H1 (cell line): ENCODE results near the gene CACNA1C. TPM values are rescaled to one million over a fixed set of nuclear protein-coding genes. Genes with fewer than 3 reads are reported as not detected.

ENCODE experiments used
- CTCF ChIA-PET: fragments of 300-600 bp; sonication (Branson Sonifier 250); formaldehyde crosslinking; loops from one replicate; lab custom pipeline; 2021; ENCODE audit not compliant: partially characterized antibody; lab: Charles Lee
- POLR2A ChIA-PET: fragments of 300-600 bp; sonication (Branson Sonifier 250); formaldehyde crosslinking; loops from one replicate; lab custom pipeline; 2021; ENCODE audit warnings: inconsistent platforms; ENCODE audit not compliant: partially characterized antibody; lab: Charles Lee
- DNase-seq, 2 experiments: peaks; one replicate each; pipeline versions ENCODE4 v3.0.0 to v3.0.0-alpha.2; 2010 to 2022; ENCODE audit warnings: low spot score in 2 of 2, low read depth in 1 of 2, mixed read lengths in 1 of 2
- FAIRE-seq: peaks from 2 replicates; lab custom pipeline; 2011; peaks lifted over from hg19 to GRCh38; lab: Jason Lieb, UNC
- H2AFZ ChIP-seq: 2 replicates; pipeline ENCODE4 v1.8.1; 2012; ENCODE audit warnings: low read length, inconsistent platforms
- H2AK5ac ChIP-seq: 2 replicates; pipeline ENCODE4 v1.6.1; 2013; ENCODE audit warnings: low read depth, low read length
- H2BK120ac ChIP-seq: replicated peaks from 2 replicates; pipeline ENCODE3; 2013; ENCODE audit warnings: low read depth, low read length, inconsistent platforms
- H2BK12ac ChIP-seq: 2 replicates; pipeline ENCODE4 v1.6.1; 2013; ENCODE audit warnings: low read depth, low read length
- H2BK15ac ChIP-seq: 2 replicates; pipeline ENCODE4 v1.6.1; 2013; ENCODE audit warnings: low read length
- H2BK20ac ChIP-seq: 2 replicates; pipeline ENCODE4 v1.6.1; 2013; ENCODE audit warnings: low read length
- H2BK5ac ChIP-seq: 2 replicates; pipeline ENCODE4 v1.6.1; 2013; ENCODE audit warnings: low read depth, low read length
- H3K14ac ChIP-seq: 2 replicates; pipeline ENCODE4 v1.6.1; 2013; ENCODE audit warnings: inconsistent platforms; ENCODE audit not compliant: insufficient read length
- H3K18ac ChIP-seq: 2 replicates; pipeline ENCODE4 v1.6.1; 2013; ENCODE audit warnings: low read length; ENCODE audit errors: extremely low read depth
- H3K23ac ChIP-seq: 2 replicates; pipeline ENCODE4 v1.6.1; 2013; ENCODE audit warnings: inconsistent platforms; ENCODE audit not compliant: insufficient read length
- H3K23me2 ChIP-seq: 2 replicates; pipeline ENCODE4 v1.6.1; 2013; ENCODE audit warnings: low read depth, low read length
- H3K27ac ChIP-seq: 2 replicates; pipeline ENCODE4 v1.6.1; 2011; ENCODE audit warnings: low read depth, low read length, inconsistent platforms
- H3K27me3 ChIP-seq, 4 experiments: replicated peaks in 1 of 4; 1 replicate in 1 of 4; 2 replicates in 3 of 4; pipeline versions ENCODE4 v1.6.1 to v1.8.1; 2011 to 2013; ENCODE audit warnings: low read length in 3 of 4, mild to moderate bottlenecking in 3 of 4, inconsistent platforms in 2 of 4, mixed read lengths in 2 of 4, moderate library complexity in 1 of 4; ENCODE audit not compliant: control insufficient read depth in 3 of 4, insufficient read depth in 3 of 4; ENCODE audit errors: extremely low read depth in 1 of 4
- H3K36me3 ChIP-seq, 4 experiments: 2 replicates each; pipeline versions ENCODE4 v1.6.1 to v1.8.1; 2011 to 2013; ENCODE audit warnings: mild to moderate bottlenecking in 4 of 4, low read length in 3 of 4, moderate library complexity in 2 of 4, control low read depth in 1 of 4, inconsistent platforms in 1 of 4; ENCODE audit not compliant: insufficient read depth in 4 of 4, control insufficient read depth in 2 of 4
- H3K4ac ChIP-seq: replicated peaks from 2 replicates; pipeline ENCODE3; 2013; ENCODE audit warnings: low read length, low read depth, mixed read lengths, inconsistent platforms; ENCODE audit not compliant: insufficient read length
- H3K4me1 ChIP-seq, 4 experiments: replicated peaks in 1 of 4; 1 replicate in 1 of 4; 2 replicates in 3 of 4; pipeline versions ENCODE4 v1.6.1 to v1.8.1; 2011 to 2013; ENCODE audit warnings: low read length in 3 of 4, inconsistent platforms in 2 of 4, mixed read lengths in 1 of 4; ENCODE audit not compliant: insufficient read depth in 4 of 4, control insufficient read depth in 3 of 4
- H3K4me2 ChIP-seq, 2 experiments: 2 replicates each; pipeline versions ENCODE4 v1.6.1 to v1.8.1; 2011 to 2013; ENCODE audit warnings: low read depth in 2 of 2, low read length in 2 of 2, control low read depth in 1 of 2, inconsistent platforms in 1 of 2, mild to moderate bottlenecking in 1 of 2; ENCODE audit not compliant: insufficient read depth in 1 of 2
- H3K4me3 ChIP-seq, 4 experiments: fragments of 200-600, 300-600 bp in 1 of 4; sonication (generic), shearing (Covaris generic), sonication (Bioruptor Twin) in 1 of 4; 2 replicates each; pipeline versions ENCODE4 v1.5.1 to v1.8.1; 2011 to 2016; ENCODE audit warnings: low read length in 4 of 4, low read depth in 3 of 4, control low read depth in 2 of 4, inconsistent platforms in 2 of 4, mild to moderate bottlenecking in 2 of 4, mixed read lengths in 1 of 4, moderate library complexity in 1 of 4; ENCODE audit not compliant: insufficient read depth in 2 of 4; ENCODE audit errors: extremely low read depth in 1 of 4
- H3K56ac ChIP-seq: replicated peaks from 2 replicates; pipeline ENCODE3; 2013; ENCODE audit warnings: low read depth, mild to moderate bottlenecking, mixed read lengths, low read length, inconsistent platforms; ENCODE audit not compliant: insufficient read length
- H3K79me1 ChIP-seq: 2 replicates; pipeline ENCODE4 v1.6.1; 2013; ENCODE audit warnings: low read depth, low read length, control low read depth
- H3K79me2 ChIP-seq, 2 experiments: 2 replicates each; pipeline versions ENCODE4 v1.6.1 to v1.8.1; 2012 to 2013; ENCODE audit warnings: low read length in 2 of 2, mild to moderate bottlenecking in 2 of 2, inconsistent platforms in 1 of 2; ENCODE audit not compliant: insufficient read depth in 2 of 2, control insufficient read depth in 1 of 2
- H3K9ac ChIP-seq, 4 experiments: replicated peaks in 1 of 4; 1 replicate in 1 of 4; 2 replicates in 3 of 4; pipeline versions ENCODE4 v1.6.1 to v1.8.1; 2011 to 2013; ENCODE audit warnings: low read depth in 3 of 4, low read length in 3 of 4, control low read depth in 2 of 4, mild to moderate bottlenecking in 2 of 4, moderate library complexity in 2 of 4, inconsistent platforms in 1 of 4; ENCODE audit errors: extremely low read depth in 1 of 4
- H3K9me3 ChIP-seq, 2 experiments: 2 replicates each; pipeline versions ENCODE4 v1.6.1 to v1.8.1; 2012 to 2013; ENCODE audit warnings: mild to moderate bottlenecking in 2 of 2, moderate library complexity in 2 of 2, control low read depth in 1 of 2, inconsistent platforms in 1 of 2, low read depth in 1 of 2, low read length in 1 of 2, mixed read lengths in 1 of 2; ENCODE audit not compliant: insufficient read depth in 2 of 2
- H4K20me1 ChIP-seq, 2 experiments: replicated peaks in 1 of 2; 2 replicates each; pipeline versions ENCODE3 to v1.8.1; 2011 to 2013; ENCODE audit warnings: inconsistent platforms in 2 of 2, low read length in 2 of 2, mild to moderate bottlenecking in 1 of 2; ENCODE audit not compliant: insufficient read depth in 2 of 2, control insufficient read depth in 1 of 2
- H4K5ac ChIP-seq: 2 replicates; pipeline ENCODE4 v1.6.1; 2013; ENCODE audit warnings: low read length, low read depth, mixed read lengths, inconsistent platforms; ENCODE audit not compliant: insufficient read length
- H4K8ac ChIP-seq: 2 replicates; pipeline ENCODE4 v1.8.0; 2013; ENCODE audit warnings: mild to moderate bottlenecking, moderate library complexity, low read length, inconsistent platforms; ENCODE audit not compliant: insufficient read depth; ENCODE audit errors: extremely low read depth
- H4K91ac ChIP-seq: replicated peaks from 2 replicates; pipeline ENCODE3; 2013; ENCODE audit warnings: low read length, mixed read lengths, inconsistent platforms; ENCODE audit not compliant: insufficient read length
- USF2 ChIP-seq: IDR thresholded peaks from 2 replicates; pipeline ENCODE4 v1.6.1; 2011; ENCODE audit warnings: low read length, improper control_type of control experiment
- WGBS, 2 experiments: shearing (Covaris generic) in 1 of 2; methylation state at CpG; one replicate each; pipeline versions ENCODE4 v1.1.6 to v1.1.7; 2013 to 2015; ENCODE audit warnings: low lambda C conversion rate in 2 of 2, mixed read lengths in 2 of 2, inconsistent platforms in 1 of 2, low coverage in 1 of 2, missing lambda C conversion rate in 1 of 2; ENCODE audit not compliant: insufficient replicate concordance in 2 of 2, insufficient coverage in 1 of 2, insufficient read length in 1 of 2; ENCODE audit errors: extremely low coverage in 1 of 2, missing lambda C conversion rate in 1 of 2; 5-methylcytosine and 5-hydroxymethylcytosine counted together
- polyA plus RNA-seq, 7 experiments: library from polyadenylated mRNA; depleted of rRNA in 3 of 7; stranded (reverse) in 5 of 7; unstranded in 2 of 7; fragments of >200 nt in 5 of 7; fragments of 200-250 nt in 2 of 7; gene quantifications; 1 replicate in 5 of 7; 2 replicates in 1 of 7; 4 replicates in 1 of 7; pipeline versions ENCODE4 v1.2.1 to v1.2.3, GENCODE V29; 2011 to 2013; ENCODE audit warnings: missing spikeins in 2 of 7, mixed read lengths in 2 of 7
- total RNA-seq: library from RNA; stranded (reverse); fragmentation: NEBNext Ultra II Directional; extraction: Animal tissue kit (Norgen Biotek cat#: 25700); gene quantifications from 2 replicates; pipeline ENCODE4 v1.2.1, GENCODE V29; 2021

The CACNA1C gene
- total and polyA plus RNA-seq, 2 of the 8 experiments (the other 6 are each of a cell fraction or from before 2014, with no cell fraction given) = 1.3 TPM

- CTCF ChIA-PET = interaction anchor here (0.8 to 3.7 kb wide), 22 partner anchors 9 to 523 kb away, joined by 3 to 23 read pairs (median 4); no protein-coding TSS in a partner anchor
- POLR2A ChIA-PET = no interaction called here
- H4K20me1 ChIP-seq = no peaks in the 10 kb centered on the region
- H3K36me3 ChIP-seq = no peaks in the 10 kb centered on the region
- H4K91ac ChIP-seq = no peak overlapping the region
- H3K9ac ChIP-seq = no peak overlapping the region
- no peak overlapping the region for H3K18ac ChIP-seq
- H3K4ac ChIP-seq = no peak overlapping the region
- no peak overlapping the region for H2AFZ ChIP-seq
- H3K23ac ChIP-seq = no peak overlapping the region
- H3K27ac ChIP-seq = no peak overlapping the region
- no peaks in the 10 kb centered on the region for H3K79me2 ChIP-seq
- FAIRE-seq (no peak), DNase-seq (no peak)
- 61% methylated on average over 3 of the region's 3 CpGs; no CpG with 5 or more reads in 1 of the 2 experiments for WGBS, 2 experiments
- H3K56ac ChIP-seq = no peak overlapping the region
- H2BK120ac ChIP-seq = no peak overlapping the region
- no peaks in the 10 kb centered on the region for H3K9me3 ChIP-seq
- H3K4me1 ChIP-seq = peaks cover 0 to 2% (median 0%) of the 10 kb centered on the region in 4 experiments; a peak in 2 of 7 replicates
- H2BK15ac ChIP-seq = no peak overlapping the region
- H4K8ac ChIP-seq = no peak overlapping the region
- H3K79me1 ChIP-seq = no peaks in the 10 kb centered on the region
- H3K14ac ChIP-seq = no peak overlapping the region
- H3K4me3 ChIP-seq = no peak overlapping the region
- H3K27me3 ChIP-seq = peaks cover 0 to 9% (median 8%) of the 10 kb centered on the region in 4 experiments; a peak in 6 of 7 replicates
- H2BK20ac ChIP-seq = no peak overlapping the region
- H2AK5ac ChIP-seq = no peak overlapping the region
- H2BK12ac ChIP-seq = no peak overlapping the region
- H3K23me2 ChIP-seq = no peaks in the 10 kb centered on the region
- H3K4me2 ChIP-seq = no peak overlapping the region
- no peak overlapping the region for H2BK5ac ChIP-seq
- no peak for TF ChIP-seq USF2
- no peak overlapping the region for H4K5ac ChIP-seq
These were observed 528.0 kb downstream of the CACNA1C start for GRCh38 chr12:2580821-2581220.
